ENCODE results near the gene UBE2U. TPM values are rescaled to one million over a fixed set of nuclear protein-coding genes. Genes with fewer than 3 reads are reported as not detected.

Gene UBE2U
- total and polyA plus RNA-seq, 2 of the 8 experiments (the other 6 are each of a cell fraction or from before 2014, with no cell fraction given) = not detected

- Histone ChIP-seq H3K9ac (replicated peaks in 1 of 4; ENCODE audit: extremely low read depth in 1 of 4, low read depth in 3 of 4, low read length in 3 of 4) (no peak overlapping the region), H3K27ac (ENCODE audit: low read depth, low read length) (no peak overlapping the region), H4K8ac (ENCODE audit: extremely low read depth, insufficient read depth, low read length) (no peak overlapping the region), H3K14ac (ENCODE audit: insufficient read length) (no peak overlapping the region), H4K91ac (replicated peaks; ENCODE audit: insufficient read length, low read length) (no peak overlapping the region), H3K4me1 (replicated peaks in 1 of 4; ENCODE audit: control insufficient read depth in 3 of 4, insufficient read depth in 4 of 4, low read length in 3 of 4) (no peaks in the 10 kb centered on the region), H3K4me2 (ENCODE audit: insufficient read depth in 1 of 2, low read depth in 2 of 2, low read length in 2 of 2) (no peak overlapping the region), H2AFZ (ENCODE audit: low read length) (no peak overlapping the region), H3K23me2 (ENCODE audit: low read depth, low read length) (no peaks in the 10 kb centered on the region), H3K9me3 (ENCODE audit: insufficient read depth in 2 of 2, low read depth in 1 of 2, low read length in 1 of 2) (no peaks in the 10 kb centered on the region), H3K79me2 (ENCODE audit: control insufficient read depth in 1 of 2, insufficient read depth in 2 of 2, low read length in 2 of 2) (no peaks in the 10 kb centered on the region), H2BK15ac (ENCODE audit: low read length) (no peak overlapping the region), H2BK20ac (ENCODE audit: low read length) (no peak overlapping the region), H3K79me1 (ENCODE audit: low read depth, low read length) (no peaks in the 10 kb centered on the region), H3K36me3 (ENCODE audit: control insufficient read depth in 2 of 4, insufficient read depth in 4 of 4, low read length in 3 of 4) (no peaks in the 10 kb centered on the region), H4K20me1 (replicated peaks in 1 of 2; ENCODE audit: control insufficient read depth in 1 of 2, insufficient read depth in 2 of 2, low read length in 2 of 2) (no peaks in the 10 kb centered on the region), H2AK5ac (ENCODE audit: low read depth, low read length) (no peak overlapping the region), H4K5ac (ENCODE audit: insufficient read length, low read depth, low read length) (no peak overlapping the region), H2BK120ac (replicated peaks; ENCODE audit: low read depth, low read length) (no peak overlapping the region), H3K4ac (replicated peaks; ENCODE audit: insufficient read length, low read depth, low read length) (no peak overlapping the region), H3K56ac (replicated peaks; ENCODE audit: insufficient read length, low read depth, low read length) (no peak overlapping the region), H2BK5ac (ENCODE audit: low read depth, low read length) (no peak overlapping the region), H3K4me3 (ENCODE audit: extremely low read depth in 1 of 4, insufficient read depth in 2 of 4, low read depth in 3 of 4, low read length in 4 of 4) (no peak overlapping the region), H3K23ac (ENCODE audit: insufficient read length) (no peak overlapping the region), H2BK12ac (ENCODE audit: low read depth, low read length) (no peak overlapping the region), H3K18ac (ENCODE audit: extremely low read depth, low read length) (no peak overlapping the region), H3K27me3 (replicated peaks in 1 of 4; ENCODE audit: control insufficient read depth in 3 of 4, extremely low read depth in 1 of 4, insufficient read depth in 3 of 4, low read length in 3 of 4) (no peaks in the 10 kb centered on the region)
- CTCF ChIA-PET (ENCODE audit: partially characterized antibody) = interaction anchor here (1.0 to 1.4 kb wide), 3 partner anchors 26 to 81 kb away, joined by 3 to 4 read pairs (median 3); no protein-coding TSS in a partner anchor
- POLR2A ChIA-PET (ENCODE audit: partially characterized antibody) = no interaction called here
- WGBS, 2 experiments (ENCODE audit: extremely low coverage in 1 of 2, insufficient coverage in 1 of 2, insufficient read length in 1 of 2, insufficient replicate concordance in 2 of 2, low coverage in 1 of 2, low lambda C conversion rate in 2 of 2, missing lambda C conversion rate in 1 of 2) = 94% methylated on average over 3 of the region's 3 CpGs; no CpG with 5 or more reads in 1 of the 2 experiments
- no peak for DNase-seq (ENCODE audit: low read depth in 1 of 2, low spot score in 2 of 2)
- no peak for FAIRE-seq
- TF ChIP-seq MAX (IDR thresholded peaks at IDR 0.05) (no peak), CHD1 (IDR thresholded peaks at IDR 0.05; ENCODE audit: low read depth, low read length) (no peak), TAF1 (IDR thresholded peaks at IDR 0.05; ENCODE audit: low read depth, low read length) (no peak), ATF3 (IDR thresholded peaks at IDR 0.05; ENCODE audit: insufficient read depth, low read depth, low read length) (no peak), CTCF (IDR thresholded peaks at IDR 0.05; ENCODE audit: control extremely low read depth in 1 of 3, insufficient read depth in 1 of 3, low read depth in 1 of 3, low read length in 3 of 3) (no peak)
Observed at GRCh38 chr1:64215576-64215975, 12.2 kb downstream of the UBE2U start.
